IMR-90 (cell line): ENCODE results near the gene CORO1C. TPM values are rescaled to one million over a fixed set of nuclear protein-coding genes. Genes with fewer than 3 reads are reported as not detected.

Experiments used
- ATAC-seq: fragments of 200-7000 bp; cut with Tn5 transposase; 2 replicates; pipeline ENCODE4 v1.9.1; 2020; ENCODE audit warnings: low read depth, mild to moderate bottlenecking, moderate library complexity
- BruUV-seq: library from RNA; stranded (reverse); fragments of 400-500 nt; replicated peaks from 2 replicates; lab custom pipeline; 2021; lab: Mats Ljungman, UMichigan
- CTCF ChIA-PET: fragments of 300-600 bp; formaldehyde crosslinking; extraction: SDS; loops from one replicate; lab custom pipeline; 2021; ENCODE audit warnings: antibody characterized with exemption; lab: Yijun Ruan, JAX
- POLR2A ChIA-PET: fragments of 300-600 bp; sonication (Branson Sonifier 250); formaldehyde crosslinking; loops from one replicate; lab custom pipeline; 2022; ENCODE audit warnings: antibody characterized with exemption; ENCODE audit not compliant: unreplicated experiment; lab: Charles Lee
- DNase-seq: peaks from one replicate; pipeline ENCODE4 v3.0.0; 2013
- H2AFZ ChIP-seq: replicated peaks from 2 replicates; pipeline ENCODE3; 2013; ENCODE audit warnings: low read length, mild to moderate bottlenecking; ENCODE audit not compliant: poor library complexity
- H2AK5ac ChIP-seq: 2 replicates; pipeline ENCODE4 v1.6.1; 2013; ENCODE audit warnings: low read depth, low read length, inconsistent platforms
- H2AK9ac ChIP-seq: replicated peaks from 2 replicates; pipeline ENCODE3; 2013; ENCODE audit warnings: mild to moderate bottlenecking, low read depth, low read length, moderate library complexity; ENCODE audit not compliant: poor library complexity
- H2BK120ac ChIP-seq: 2 replicates; pipeline ENCODE4 v1.6.1; 2013; ENCODE audit warnings: low read depth, low read length, inconsistent platforms
- H2BK15ac ChIP-seq: 3 replicates; pipeline ENCODE4 v1.6.1; 2013; ENCODE audit warnings: low read depth, low read length, inconsistent platforms
- H2BK20ac ChIP-seq: 2 replicates; pipeline ENCODE4 v1.6.1; 2013; ENCODE audit warnings: low read depth, mild to moderate bottlenecking, inconsistent platforms, low read length, moderate library complexity
- H2BK5ac ChIP-seq: 2 replicates; pipeline ENCODE4 v1.6.1; 2013; ENCODE audit warnings: mild to moderate bottlenecking, low read depth, low read length, inconsistent platforms; ENCODE audit not compliant: poor library complexity, severe bottlenecking
- H3K14ac ChIP-seq: replicated peaks from 2 replicates; pipeline ENCODE4 v1.6.1; 2013; ENCODE audit warnings: low read depth, low read length, inconsistent platforms
- H3K18ac ChIP-seq: 2 replicates; pipeline ENCODE4 v1.6.1; 2013; ENCODE audit warnings: low read depth, low read length, control low read depth
- H3K23ac ChIP-seq: 2 replicates; pipeline ENCODE4 v1.6.1; 2013; ENCODE audit warnings: low read depth, low read length, inconsistent platforms
- H3K27ac ChIP-seq: 2 replicates; pipeline ENCODE4 v1.5.1; 2013; ENCODE audit warnings: mild to moderate bottlenecking, control low read depth, low read length; ENCODE audit not compliant: insufficient read depth
- H3K27me3 ChIP-seq: 2 replicates; pipeline ENCODE4 v1.6.1; 2013; ENCODE audit warnings: low read length; ENCODE audit not compliant: control insufficient read depth, insufficient read depth
- H3K36me3 ChIP-seq: 2 replicates; pipeline ENCODE4 v1.6.1; 2013; ENCODE audit warnings: low read length, mixed read lengths; ENCODE audit not compliant: control insufficient read depth, insufficient read depth
- H3K4ac ChIP-seq: 2 replicates; pipeline ENCODE4 v1.6.1; 2013; ENCODE audit warnings: low read depth, low read length, inconsistent platforms
- H3K4me1 ChIP-seq: 2 replicates; pipeline ENCODE4 v1.6.1; 2013; ENCODE audit warnings: low read length, mixed read lengths; ENCODE audit not compliant: control insufficient read depth, insufficient read depth
- H3K4me2 ChIP-seq: 2 replicates; pipeline ENCODE4 v1.6.1; 2013; ENCODE audit warnings: low read depth, mild to moderate bottlenecking, control low read depth, low read length, moderate library complexity
- H3K4me3 ChIP-seq: 2 replicates; pipeline ENCODE4 v1.5.1; 2013; ENCODE audit warnings: low read depth, mild to moderate bottlenecking, control low read depth, low read length, moderate library complexity; ENCODE audit not compliant: insufficient read depth
- H3K56ac ChIP-seq: 2 replicates; pipeline ENCODE4 v1.6.1; 2013; ENCODE audit warnings: low read length, inconsistent platforms; ENCODE audit not compliant: insufficient read depth; ENCODE audit errors: extremely low read depth
- H3K79me1 ChIP-seq, 2 experiments: 2 replicates each; pipeline ENCODE4 v1.6.1; 2013; ENCODE audit warnings: low read length in 2 of 2, inconsistent platforms in 1 of 2, low read depth in 1 of 2
- H3K9ac ChIP-seq: 2 replicates; pipeline ENCODE4 v1.6.1; 2013; ENCODE audit warnings: low read depth, low read length, control low read depth
- H3K9me1 ChIP-seq: 2 replicates; pipeline ENCODE4 v1.6.1; 2013; ENCODE audit warnings: low read length, inconsistent platforms; ENCODE audit not compliant: insufficient read depth
- H3K9me3 ChIP-seq: 2 replicates; pipeline ENCODE4 v1.6.1; 2013; ENCODE audit warnings: low read length; ENCODE audit not compliant: control insufficient read depth, insufficient read depth
- H4K20me1 ChIP-seq: 2 replicates; pipeline ENCODE4 v1.6.1; 2013; ENCODE audit warnings: low read length, inconsistent platforms; ENCODE audit not compliant: insufficient read depth
- H4K5ac ChIP-seq: 2 replicates; pipeline ENCODE4 v1.6.1; 2013; ENCODE audit warnings: mild to moderate bottlenecking, low read depth, low read length, control low read depth
- H4K8ac ChIP-seq, 2 experiments: 2 replicates each; pipeline ENCODE4 v1.6.1; 2013; ENCODE audit warnings: low read depth in 2 of 2, low read length in 2 of 2, control low read depth in 1 of 2, inconsistent platforms in 1 of 2
- H4K91ac ChIP-seq: 2 replicates; pipeline ENCODE4 v1.6.1; 2013; ENCODE audit warnings: low read depth, low read length, inconsistent platforms; ENCODE audit not compliant: insufficient read depth
- CHD1 ChIP-seq: IDR thresholded peaks from 2 replicates; pipeline ENCODE4 v1.6.1; 2012; ENCODE audit warnings: low read depth, low read length, improper control_type of control experiment
- CTCF ChIP-seq: conservative IDR thresholded peaks from 2 replicates; pipeline ENCODE4 v1.5.1; 2012; ENCODE audit warnings: mild to moderate bottlenecking, low read depth, low read length, improper control_type of control experiment
- ELK1 ChIP-seq: fragments of 150-350 bp; IDR thresholded peaks from 2 replicates; pipeline ENCODE4 v1.6.1; 2016; ENCODE audit warnings: low read depth, mild to moderate bottlenecking, low read length, moderate library complexity, borderline replicate concordance
- FOS ChIP-seq: fragments of 150-350 bp; IDR thresholded peaks from 2 replicates; pipeline ENCODE4 v1.6.1; 2016; ENCODE audit warnings: low read depth, low read length
- MAFK ChIP-seq: IDR thresholded peaks from 2 replicates; pipeline ENCODE4 v1.6.1; 2012; ENCODE audit warnings: low read depth, low read length, improper control_type of control experiment
- MXI1 ChIP-seq: IDR thresholded peaks from 2 replicates; pipeline ENCODE4 v1.6.1; 2012; ENCODE audit warnings: low read depth, mild to moderate bottlenecking, low read length, moderate library complexity, borderline replicate concordance
- NFE2L2 ChIP-seq: fragments of 150-350 bp; IDR thresholded peaks from 2 replicates; pipeline ENCODE4 v1.6.1; 2016; ENCODE audit warnings: low read depth, mild to moderate bottlenecking, low read length
- POLR2A ChIP-seq: IDR thresholded peaks from 2 replicates; pipeline ENCODE4 v1.6.1; 2012; ENCODE audit warnings: mild to moderate bottlenecking, low read depth, low read length
- RAD21 ChIP-seq: IDR thresholded peaks from 2 replicates; pipeline ENCODE4 v1.6.1; 2012; ENCODE audit warnings: low read length, improper control_type of control experiment
- RCOR1 ChIP-seq: IDR thresholded peaks from 2 replicates; pipeline ENCODE4 v1.6.1; 2012; ENCODE audit warnings: mild to moderate bottlenecking, low read length, improper control_type of control experiment; ENCODE audit not compliant: insufficient replicate concordance
- RFX5 ChIP-seq: IDR thresholded peaks from 2 replicates; pipeline ENCODE4 v1.8.0; 2012; ENCODE audit warnings: low read depth, mild to moderate bottlenecking, low read length, moderate library complexity
- SMC3 ChIP-seq: fragments of 150-350 bp; IDR thresholded peaks from 2 replicates; pipeline ENCODE4 v1.6.1; 2016; ENCODE audit warnings: low read depth, mild to moderate bottlenecking, antibody characterized with exemption, low read length, moderate library complexity
- USF2 ChIP-seq: fragments of 150-350 bp; IDR thresholded peaks from 2 replicates; pipeline ENCODE4 v1.6.1; 2017; ENCODE audit warnings: mild to moderate bottlenecking, antibody characterized with exemption, low read length, low read depth
- dilution Hi-C: fragments of 300-500 bp; cut with HindIII; formaldehyde crosslinking; loops from one replicate; pipeline ENCODE4 v1.14.3; 2018; ENCODE audit warnings: low sequenced_read_pairs; ENCODE audit not compliant: unreplicated experiment
- in situ Hi-C: fragments of 300-500 bp; cut with MboI; formaldehyde crosslinking; loops from 3 replicates; pipeline ENCODE4 v1.14.3; 2019; ENCODE audit warnings: low sequenced_read_pairs, inconsistent platforms, mixed read lengths
- intact Hi-C: fragments of 100-400 bp; cut with micrococcal nuclease; formaldehyde crosslinking; loops from 2 replicates; pipeline ENCODE4 v1.10.0; 2022
- polyA plus RNA-seq, 3 experiments: library from polyadenylated mRNA; depleted of rRNA; stranded (reverse); fragments of >200 nt; gene quantifications; 2 replicates each; pipeline ENCODE4 v1.2.3, GENCODE V29; 2012; ENCODE audit warnings: low replicate concordance in 1 of 3
- total RNA-seq: library from RNA; depleted of rRNA; stranded (reverse); fragments of >200 nt; gene quantifications from 2 replicates; pipeline ENCODE4 v1.2.3, GENCODE V29; 2012

The CORO1C gene
- total and polyA plus RNA-seq, 2 of the 4 experiments (the other 2 are of a cell fraction) = 675 to 1,100 TPM

GRCh38 chr12:108653082-108653516 lies 78.2 kb downstream of the CORO1C start:
- Histone ChIP-seq H2AK9ac (no peak overlapping the region), H3K14ac (0 out of 2 replicates have a peak overlapping the region, but pooled peaks have one; percentile 0), H3K9me1 (peaks cover 19% of the 10 kb centered on the region), H3K4me3 (no peak overlapping the region), H3K4ac (no peak overlapping the region), H2AK5ac (no peak overlapping the region), H3K18ac (no peak overlapping the region; the same call in 1 of the 2 replicates), H2BK15ac (no peak overlapping the region), H3K56ac (no peak overlapping the region), H4K20me1 (peaks cover 52% of the 10 kb centered on the region), H2BK20ac (no peak overlapping the region), H3K23ac (no peak overlapping the region; the same call in 1 of the 2 replicates), H3K4me1 (peaks cover 15% of the 10 kb centered on the region), H3K9me3 (no peaks in the 10 kb centered on the region), H4K5ac (no peak overlapping the region), H3K9ac (no peak overlapping the region), H3K4me2 (no peak overlapping the region; the same call in 1 of the 2 replicates), H2BK120ac (no peak overlapping the region), H3K27ac (no peak overlapping the region), H4K91ac (no peak overlapping the region), H3K79me1 (peaks cover 40 to 56% of the 10 kb centered on the region in 2 experiments), H4K8ac (no peak overlapping the region), H3K27me3 (no peaks in the 10 kb centered on the region), H2BK5ac (peak overlapping the region; percentile 21), H3K36me3 (peaks cover 49% of the 10 kb centered on the region), H2AFZ (no peak overlapping the region)
- ChIA-PET POLR2A (no interaction called here), CTCF (interaction anchor here (1.9 kb wide), 1 partner anchor 12 kb away, joined by 9 read pairs; no protein-coding TSS in a partner anchor)
- in situ Hi-C loops = no loop called here
- DNase-seq = no peak
- intact Hi-C loops = no loop called here
- no TSS peak for BruUV-seq
- no peak for ATAC-seq
- TF ChIP-seq FOS (no peak), MAFK (no peak), RAD21 (no peak), ELK1 (no peak), MXI1 (no peak), USF2 (no peak), SMC3 (no peak), CHD1 (no peak), NFE2L2 (no peak), RCOR1 (no peak), RFX5 (no peak), POLR2A (no peak), CTCF (no peak)
- dilution Hi-C loops = no loop called here
